NCI-H2107 (cell line): ENCODE measurements around the gene COL4A1.

ENCODE experiments used
- DNase-seq: peaks from one replicate; lab custom pipeline; 2025; lab: John Stamatoyannopoulos, UW

Gene COL4A1

DNA sequence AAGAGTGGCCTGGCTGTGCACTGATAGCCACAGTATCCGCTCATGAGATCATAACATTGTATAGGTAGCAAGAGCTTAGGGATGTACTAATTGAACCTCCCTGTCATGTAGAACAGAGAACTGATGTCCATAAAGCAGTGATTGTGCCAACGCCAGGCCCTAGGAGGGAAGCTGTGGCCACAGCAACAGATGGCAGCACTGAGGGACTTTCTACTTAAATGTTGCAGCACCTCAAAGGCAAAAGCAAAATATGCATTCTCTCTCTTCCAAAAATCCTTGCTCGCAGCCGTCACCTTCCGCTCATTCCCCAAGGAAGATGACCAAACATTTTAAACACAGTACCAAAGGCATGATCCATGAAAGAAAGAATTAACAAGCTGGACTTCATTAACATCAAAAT, 32.3 kb downstream of the COL4A1 start:
- no peak for DNase-seq

DNA sequence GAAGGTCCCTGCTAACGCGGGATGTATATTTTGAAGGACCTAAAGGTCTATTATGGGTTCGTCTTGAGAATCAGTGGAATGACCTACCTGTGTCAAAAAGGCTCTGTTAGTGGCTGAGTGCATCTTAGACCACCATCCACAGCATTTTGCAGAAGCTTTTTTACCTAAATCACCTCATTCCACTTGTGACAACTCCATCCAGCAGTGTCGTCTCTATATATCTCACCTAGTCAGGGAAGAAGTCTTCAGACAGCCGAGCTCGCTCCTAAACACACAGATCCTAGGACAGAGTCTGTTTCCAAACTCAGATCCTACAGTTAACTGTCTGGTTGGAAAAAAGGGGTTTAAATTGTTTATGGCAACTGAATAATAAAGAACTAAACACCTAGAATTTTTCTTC, 33.7 kb downstream of the COL4A1 start:
- DNase-seq = no peak

- no peak for DNase-seq
Measured at GRCh38 chr13:110272651-110273050, 34.3 kb downstream of the COL4A1 start.

GRCh38 chr13:110272227-110272626, 34.7 kb downstream of the COL4A1 start:
- no peak for DNase-seq

GRCh38 chr13:110271313-110271712, 35.6 kb downstream of the COL4A1 start:
- DNase-seq = no peak

DNA sequence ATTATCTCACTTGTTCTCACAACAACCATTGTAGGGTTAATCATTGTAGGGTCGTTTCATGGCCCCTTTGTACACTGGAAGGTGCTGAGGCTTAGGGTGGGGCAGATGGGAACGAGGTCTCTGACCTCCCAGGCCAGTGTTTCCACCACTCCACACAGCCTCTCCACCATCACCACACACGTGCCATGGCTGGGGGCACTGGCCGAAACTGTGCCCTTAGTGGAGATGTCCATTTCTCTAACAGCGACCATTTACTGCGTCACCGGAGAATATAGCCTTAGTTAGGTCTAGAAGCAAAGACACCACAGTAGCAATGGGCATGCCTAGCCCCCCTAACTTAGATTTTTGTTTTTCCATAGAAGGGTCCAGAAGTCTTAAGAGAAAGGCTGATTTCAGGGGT, 36.5 kb downstream of the COL4A1 start:
- DNase-seq = no peak

GRCh38 chr13:110269509-110270185, 37.3 kb downstream of the COL4A1 start:
- DNase-seq = no peak

DNA sequence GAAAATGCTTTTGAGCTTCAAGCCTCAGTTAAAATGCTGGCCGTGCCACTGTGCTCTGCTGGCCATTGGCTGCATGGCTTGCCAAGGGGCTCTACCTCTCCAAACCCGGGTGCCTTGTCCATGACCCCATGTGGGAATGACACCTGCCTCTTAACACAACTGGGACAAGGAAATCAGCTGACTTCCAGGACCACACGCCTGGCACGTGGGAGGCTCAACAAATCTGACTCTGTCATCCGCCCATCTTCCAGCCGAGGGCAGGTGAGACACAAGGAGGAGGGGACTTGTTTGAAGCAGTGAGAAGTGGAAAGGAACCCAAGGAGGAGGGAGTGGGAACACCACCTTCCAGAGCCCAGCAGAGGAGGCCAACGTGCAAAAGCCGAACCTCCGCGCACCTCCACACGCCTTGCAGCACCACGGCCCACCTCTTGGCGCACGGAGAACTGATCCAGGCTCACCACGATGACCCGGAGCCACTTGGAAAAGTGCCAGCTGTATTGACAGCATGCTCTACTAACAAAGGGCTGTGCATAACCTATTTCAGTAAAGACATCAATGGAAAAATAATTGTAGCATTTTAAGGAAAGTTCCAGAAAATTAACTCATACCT, 38.3 kb downstream of the COL4A1 start:
- no peak for DNase-seq

GRCh38 chr13:110268061-110268460, 38.9 kb downstream of the COL4A1 start:
- no peak for DNase-seq

DNA sequence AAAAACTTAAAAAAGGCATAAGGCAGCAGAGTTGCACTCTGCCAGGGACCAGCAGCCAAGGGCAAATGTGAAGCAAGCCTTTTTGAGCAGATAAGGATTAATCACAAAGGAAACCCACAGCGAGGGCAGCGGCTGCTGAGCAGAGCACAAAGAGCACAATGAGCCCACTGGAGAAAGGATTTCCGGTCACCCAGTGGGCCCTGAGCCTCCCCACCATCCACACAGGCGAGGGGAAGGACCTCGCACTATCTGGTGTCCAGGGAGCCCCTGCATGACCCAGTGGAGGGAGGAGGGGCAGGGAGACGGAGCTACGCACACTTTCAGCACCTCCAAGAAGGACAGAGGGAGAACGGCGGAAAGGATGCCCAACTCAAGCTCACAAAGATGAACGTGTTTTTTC, 40.0 kb downstream of the COL4A1 start:
- DNase-seq = no peak

DNA sequence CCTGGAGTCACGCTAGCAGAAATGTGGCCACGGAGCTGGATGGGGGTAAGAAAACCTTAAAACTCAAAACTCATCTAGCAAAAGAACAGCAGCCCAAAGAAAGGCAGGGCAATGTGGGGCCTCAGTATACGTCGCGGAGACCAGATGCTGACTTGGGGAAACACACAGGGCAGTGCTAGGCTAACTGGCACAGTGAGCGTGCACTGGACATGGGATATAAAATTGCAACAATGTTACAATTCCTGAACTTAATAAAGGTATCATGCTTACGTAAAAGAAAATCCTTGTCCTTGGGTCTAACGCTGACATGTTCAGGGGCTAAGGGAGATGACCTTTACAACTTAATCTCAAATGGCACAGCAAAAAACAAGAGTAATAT, 40.5 kb downstream of the COL4A1 start:
- DNase-seq = no peak

DNA sequence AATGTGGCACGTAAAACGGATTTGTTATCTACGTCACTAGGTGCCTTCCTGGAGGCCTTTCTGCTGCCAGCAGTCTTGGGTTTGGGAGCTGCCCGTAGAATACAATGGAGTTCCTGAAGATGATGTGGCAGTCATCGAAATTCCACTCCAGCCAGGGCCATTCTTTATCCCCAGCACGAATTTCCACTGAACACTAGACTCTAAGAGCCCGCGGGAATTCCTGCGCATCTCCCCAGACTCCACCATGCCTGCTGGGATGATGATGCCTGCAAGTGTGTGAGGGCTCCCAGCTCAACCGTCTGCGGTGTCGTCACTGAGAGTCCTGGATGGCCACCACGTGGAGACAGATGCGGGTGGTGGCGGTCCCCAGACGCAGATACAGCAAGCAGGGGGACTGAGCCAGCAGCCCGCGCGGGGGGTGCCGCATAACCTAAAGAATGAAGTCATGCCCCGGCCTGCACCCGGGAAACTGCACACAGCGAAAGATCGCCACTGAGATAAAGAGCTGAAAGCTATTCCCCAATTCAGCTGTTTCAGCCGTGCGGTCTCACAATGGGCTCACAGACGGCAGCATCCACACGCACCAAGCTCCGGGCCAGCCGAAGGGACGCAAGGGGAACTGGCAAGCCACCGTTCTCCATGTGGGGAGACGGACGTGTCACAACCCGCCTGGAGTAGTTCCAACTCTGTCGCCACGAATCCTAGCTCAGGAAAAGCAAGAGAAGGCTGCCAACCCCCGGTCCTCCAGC, 41.1 kb downstream of the COL4A1 start:
- no peak for DNase-seq

GRCh38 chr13:110265341-110265681, 41.6 kb downstream of the COL4A1 start:
- no peak for DNase-seq

GRCh38 chr13:110264685-110265275, 42.2 kb downstream of the COL4A1 start:
- DNase-seq = no peak

DNA sequence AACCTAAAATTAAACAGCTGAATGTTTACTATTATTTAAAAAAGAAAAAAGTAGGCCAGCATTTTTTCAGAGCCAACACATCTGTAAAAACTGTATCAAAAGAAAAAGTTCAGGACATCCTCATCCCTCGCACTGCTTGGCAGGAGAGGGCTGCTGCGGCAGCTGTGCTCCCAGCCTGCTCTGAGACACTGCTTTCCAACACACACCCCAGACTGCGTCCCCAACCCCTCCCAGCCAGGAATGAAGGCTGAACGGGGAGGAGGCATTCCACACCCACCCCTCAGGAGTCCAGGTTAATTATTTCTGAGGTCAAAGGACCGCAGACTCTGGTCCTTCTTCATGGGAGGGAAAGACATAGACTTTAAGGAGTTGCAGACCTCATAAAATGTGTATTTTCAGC, 43.1 kb downstream of the COL4A1 start:
- no peak for DNase-seq

GRCh38 chr13:110263404-110263803, 43.6 kb downstream of the COL4A1 start:
- DNase-seq = no peak

DNA sequence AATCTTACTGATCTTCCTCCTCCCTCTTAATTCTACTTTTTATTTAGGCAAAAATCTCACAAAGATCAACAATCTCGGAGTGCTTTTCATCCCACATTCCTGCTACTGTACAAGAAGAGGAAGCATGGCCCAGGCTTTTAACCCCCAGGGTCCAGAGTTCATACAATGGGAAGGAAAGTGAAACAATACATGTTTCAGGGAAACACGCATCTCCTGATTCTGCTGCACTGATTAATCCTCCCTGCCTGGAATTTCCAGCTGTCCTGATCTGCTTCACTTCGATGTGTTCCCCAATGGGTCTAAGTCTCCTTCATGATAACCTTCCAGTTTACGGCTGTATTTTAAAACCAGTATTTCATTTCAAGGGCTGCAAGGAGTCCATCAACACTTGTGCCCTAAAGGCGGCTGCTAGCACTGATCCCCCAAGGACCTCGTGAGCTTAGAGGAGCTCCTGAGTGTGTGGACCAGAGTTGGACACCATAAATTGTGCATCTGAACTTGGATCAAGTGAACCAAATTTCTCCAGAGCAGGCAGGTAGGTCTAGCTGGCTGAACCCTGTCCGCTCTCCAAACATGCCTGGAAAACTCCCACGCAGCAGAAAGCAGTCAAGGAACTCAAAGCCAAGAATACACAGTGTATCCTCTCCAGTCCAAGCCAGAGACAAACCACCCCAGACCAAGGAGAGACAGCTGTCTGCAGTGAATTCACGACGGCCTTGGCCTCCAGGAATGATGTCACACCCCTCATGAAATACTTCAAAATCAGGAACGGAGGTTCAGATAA, 44.3 kb downstream of the COL4A1 start:
- no peak for DNase-seq

- DNase-seq = no peak
Measured at GRCh38 chr13:110262082-110262436, 44.9 kb downstream of the COL4A1 start.

DNA sequence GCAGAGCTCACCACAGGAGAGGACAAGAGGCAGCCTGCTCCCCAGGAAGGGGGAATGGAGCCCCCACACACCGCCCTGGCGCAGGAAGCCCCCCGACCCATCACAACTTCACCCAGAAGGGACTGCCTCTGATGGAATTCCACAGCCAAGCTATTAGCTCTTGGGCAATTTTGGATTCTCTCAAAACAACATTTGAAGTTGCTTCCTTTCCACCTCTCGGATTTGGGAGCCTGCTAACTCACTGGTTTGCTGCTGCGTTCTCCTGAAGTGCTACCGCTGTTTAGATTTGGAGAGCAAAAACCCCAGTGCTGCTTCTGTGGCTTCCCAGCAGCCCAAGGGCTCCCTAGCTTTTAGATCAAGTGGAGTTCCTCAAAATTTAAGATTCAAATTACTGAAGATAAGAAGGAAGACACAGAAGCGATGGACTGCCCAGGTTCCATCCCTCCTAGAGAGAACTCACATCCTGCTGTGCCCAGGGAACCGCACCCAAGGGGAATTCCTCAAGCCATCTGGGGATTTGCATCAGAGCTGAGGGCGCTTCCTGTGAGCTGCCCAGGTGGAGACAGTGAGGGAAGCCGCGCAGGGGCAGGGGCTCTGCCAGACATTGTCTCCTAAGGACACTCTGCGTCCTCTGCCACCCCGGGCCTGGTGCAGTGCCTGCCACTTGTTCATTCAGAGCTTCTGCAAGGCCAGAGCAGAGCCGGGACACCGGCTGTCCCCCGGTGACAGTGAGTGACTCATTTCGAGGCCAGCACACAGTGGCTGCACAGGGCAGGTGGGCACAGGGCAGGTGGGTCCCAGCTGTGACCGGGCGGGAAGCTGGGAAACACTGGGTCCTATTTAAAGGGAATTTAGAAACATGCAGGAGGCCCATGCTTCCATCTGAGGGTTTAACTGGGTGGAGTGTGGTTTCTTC, 45.5 kb downstream of the COL4A1 start:
- no peak for DNase-seq

GRCh38 chr13:110259651-110260050, 47.3 kb downstream of the COL4A1 start:
- DNase-seq = no peak

DNA sequence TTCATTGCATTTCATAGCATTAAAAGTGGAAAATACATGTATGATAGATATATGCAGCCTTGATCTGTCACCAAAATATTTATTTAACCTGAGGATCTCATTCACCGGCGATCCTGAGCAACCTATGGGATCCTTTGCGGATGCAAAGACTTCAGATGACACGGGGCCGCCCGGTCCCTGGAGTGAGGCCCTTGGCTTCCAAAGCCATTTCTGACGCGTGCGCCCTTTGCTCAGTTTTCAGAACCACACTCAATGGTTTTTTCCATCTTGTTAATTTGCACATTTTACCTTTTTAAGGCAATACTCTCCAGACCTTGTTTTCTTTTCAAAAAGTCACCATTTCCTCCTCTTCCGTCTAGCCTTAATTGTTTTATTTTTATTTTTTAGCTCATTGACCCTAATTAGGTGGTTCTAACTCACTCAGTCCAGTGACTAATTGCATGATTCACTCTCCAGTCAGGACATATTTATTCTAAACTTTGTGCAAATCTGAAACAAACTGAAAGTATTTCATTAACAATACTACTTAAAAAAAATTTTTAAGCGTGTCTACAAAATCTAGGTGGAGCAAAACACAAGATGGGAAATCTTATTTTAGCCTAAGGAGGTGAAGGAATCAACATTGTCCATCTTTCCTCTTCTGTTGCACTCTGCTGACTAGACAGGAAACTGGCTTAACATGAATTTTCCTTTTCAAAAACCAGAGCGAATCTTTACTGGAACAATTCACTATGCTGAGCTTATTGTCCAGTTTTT, 47.9 kb downstream of the COL4A1 start:
- DNase-seq = no peak
